Stimulated activated CD8-positive, alpha-beta memory T cell treated with anti-CD3 and anti-CD28 coated beads, Interleukin-15, amount 100 ng/mL, for 4 hours (primary cell): ENCODE measurements around the gene PCDH1.

Experiments
- DNase-seq, 2 donors: peaks; one replicate each; pipeline ENCODE4 v3.0.0-alpha.2; 2020; ENCODE audit warnings: low read depth in 2 of 2

The PCDH1 gene

DNA sequence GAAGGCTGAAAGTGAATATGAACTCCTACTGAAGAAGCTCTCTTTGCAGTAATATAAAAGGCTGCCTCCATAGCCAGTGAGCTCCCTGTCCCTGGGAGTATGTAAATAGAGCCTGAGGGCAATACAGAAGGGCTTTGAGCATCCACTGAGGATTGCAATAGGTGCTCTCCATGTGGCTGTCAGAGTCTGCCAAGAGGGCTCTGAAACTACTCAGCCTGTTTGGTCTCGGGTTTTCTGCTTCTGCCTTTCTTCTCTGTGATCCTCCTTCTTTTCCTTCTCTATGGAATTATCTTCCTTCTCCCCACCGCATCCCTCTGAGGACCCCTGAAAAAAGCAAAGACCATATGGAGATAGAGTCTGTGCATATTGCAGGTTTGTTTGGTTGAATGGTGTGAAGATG lies 69.4 kb downstream of the PCDH1 start:
- DNase-seq: no peak

DNA sequence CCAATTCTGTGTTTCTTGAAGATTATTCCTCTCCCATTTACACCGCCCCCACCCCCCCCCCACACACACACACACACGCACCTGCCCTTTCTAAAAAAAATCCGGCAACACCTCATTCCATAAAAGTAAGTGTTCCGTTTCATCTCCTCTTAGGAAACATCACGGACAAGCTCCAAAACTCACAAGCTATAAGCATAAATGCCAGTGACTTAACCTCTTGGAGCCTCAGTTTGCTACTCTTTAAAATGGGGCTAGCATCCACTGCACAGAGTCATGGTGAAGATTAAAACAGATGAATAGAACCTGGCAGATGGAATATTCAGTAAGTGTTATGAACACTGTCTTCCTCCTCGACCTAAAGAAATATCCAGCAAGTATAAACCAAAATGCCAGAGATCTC lies 70.5 kb downstream of the PCDH1 start:
- no peak for DNase-seq

DNA sequence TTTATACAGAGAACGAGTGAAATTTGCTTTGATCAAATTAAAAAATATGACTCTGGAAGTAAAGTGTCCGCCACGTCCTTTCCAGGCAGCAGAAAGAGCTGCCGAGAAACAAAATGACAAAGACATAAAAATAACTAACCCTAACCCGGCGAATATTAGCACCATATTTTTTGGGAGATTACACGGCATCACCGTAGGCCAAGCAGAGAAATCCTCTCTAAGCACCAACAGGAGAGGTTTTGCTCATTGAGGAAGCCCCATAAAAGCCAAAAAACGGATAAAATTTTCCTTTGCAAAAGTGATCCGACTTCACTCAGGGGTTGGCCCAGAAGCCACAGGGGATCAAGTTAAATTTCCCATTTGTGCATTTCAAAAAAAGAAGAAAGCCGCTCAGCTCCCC lies 70.9 kb downstream of the PCDH1 start:
- no peak for DNase-seq

- DNase-seq: no peak
These were observed 71.6 kb downstream of the PCDH1 start for GRCh38 chr5:141806626-141807025.

- DNase-seq: no peak
These were observed 72.2 kb downstream of the PCDH1 start for GRCh38 chr5:141805874-141806595.

DNA sequence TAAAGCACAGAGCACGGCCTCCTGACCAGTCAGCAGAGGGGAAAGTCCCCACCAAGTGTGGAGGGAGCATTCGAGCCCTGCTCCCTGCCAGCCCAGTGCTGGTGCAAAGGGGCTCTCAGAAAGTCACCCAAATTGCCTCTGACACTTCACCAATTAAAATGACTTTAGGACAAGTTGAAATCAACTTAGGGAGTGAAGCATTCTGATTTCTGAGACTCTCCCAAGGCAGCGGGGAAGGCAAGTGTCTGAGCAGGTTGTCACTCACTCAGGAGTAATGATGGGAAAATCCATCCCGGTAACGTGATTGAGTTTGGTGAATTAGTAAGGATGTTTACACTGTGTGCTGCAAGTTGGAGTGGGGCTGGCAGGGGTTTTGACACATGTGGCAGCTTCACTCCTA lies 73.7 kb downstream of the PCDH1 start:
- no peak for DNase-seq
